Measurements from ENCODE around the gene PLPPR3. TPM values are rescaled to one million over a fixed set of nuclear protein-coding genes. Genes with fewer than 3 reads are reported as not detected.

Gene PLPPR3
- total RNA-seq, 1 experiment from 2014 or later, result 57.9 TPM

DNA sequence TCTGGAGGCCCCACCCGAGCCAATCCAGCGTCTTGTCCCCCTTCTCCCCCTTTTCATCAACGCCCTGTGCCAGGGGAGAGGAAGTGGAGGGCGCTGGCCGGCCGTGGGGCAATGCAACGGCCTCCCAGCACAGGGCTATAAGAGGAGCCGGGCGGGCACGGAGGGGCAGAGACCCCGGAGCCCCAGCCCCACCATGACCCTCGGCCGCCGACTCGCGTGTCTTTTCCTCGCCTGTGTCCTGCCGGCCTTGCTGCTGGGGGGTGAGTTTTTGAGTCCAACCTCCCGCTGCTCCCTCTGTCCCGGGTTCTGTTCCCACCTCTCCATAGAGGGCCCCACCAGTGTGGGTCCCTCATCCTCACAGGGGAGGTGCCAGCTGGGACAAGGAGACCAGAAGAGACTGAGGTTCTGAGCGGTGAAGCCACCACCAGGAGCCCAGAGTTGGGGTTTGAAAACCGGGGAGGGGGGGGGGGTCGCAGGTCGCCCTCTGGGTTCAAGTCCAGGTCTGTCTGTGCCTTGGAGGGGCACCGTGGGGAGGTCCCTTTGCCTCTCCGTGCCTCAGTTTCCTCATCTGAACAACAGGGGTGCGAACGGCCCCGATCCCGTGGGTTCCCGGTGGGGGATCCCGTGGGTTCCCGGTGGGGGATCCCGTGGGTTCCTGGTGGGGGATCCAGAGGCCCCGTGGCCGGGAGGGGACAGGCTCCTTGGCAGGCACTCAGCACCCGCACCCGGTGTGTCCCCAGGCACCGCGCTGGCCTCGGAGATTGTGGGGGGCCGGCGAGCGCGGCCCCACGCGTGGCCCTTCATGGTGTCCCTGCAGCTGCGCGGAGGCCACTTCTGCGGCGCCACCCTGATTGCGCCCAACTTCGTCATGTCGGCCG, 30.6 kb upstream of the PLPPR3 start, which contains the start of gene ELANE:
Gene ELANE (plus strand): TSS at position 168 of the 878 bp plus-strand sequence. CDS start 26 bp downstream, at position 194.
- no peaks in the 10 kb centered on the region for H3K4me1 ChIP-seq (ENCODE audit: insufficient read depth, low read length)
- TF ChIP-seq, protein P1, sequence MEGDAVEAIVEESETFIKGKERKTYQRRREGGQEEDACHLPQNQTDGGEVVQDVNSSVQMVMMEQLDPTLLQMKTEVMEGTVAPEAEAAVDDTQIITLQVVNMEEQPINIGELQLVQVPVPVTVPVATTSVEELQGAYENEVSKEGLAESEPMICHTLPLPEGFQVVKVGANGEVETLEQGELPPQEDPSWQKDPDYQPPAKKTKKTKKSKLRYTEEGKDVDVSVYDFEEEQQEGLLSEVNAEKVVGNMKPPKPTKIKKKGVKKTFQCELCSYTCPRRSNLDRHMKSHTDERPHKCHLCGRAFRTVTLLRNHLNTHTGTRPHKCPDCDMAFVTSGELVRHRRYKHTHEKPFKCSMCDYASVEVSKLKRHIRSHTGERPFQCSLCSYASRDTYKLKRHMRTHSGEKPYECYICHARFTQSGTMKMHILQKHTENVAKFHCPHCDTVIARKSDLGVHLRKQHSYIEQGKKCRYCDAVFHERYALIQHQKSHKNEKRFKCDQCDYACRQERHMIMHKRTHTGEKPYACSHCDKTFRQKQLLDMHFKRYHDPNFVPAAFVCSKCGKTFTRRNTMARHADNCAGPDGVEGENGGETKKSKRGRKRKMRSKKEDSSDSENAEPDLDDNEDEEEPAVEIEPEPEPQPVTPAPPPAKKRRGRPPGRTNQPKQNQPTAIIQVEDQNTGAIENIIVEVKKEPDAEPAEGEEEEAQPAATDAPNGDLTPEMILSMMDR (conservative IDR thresholded peaks at IDR 0.05), result no peak

More for the DNA sequence above, 30.6 kb upstream of the PLPPR3 start, which contains the start of gene ELANE:
- H2BK5ac ChIP-seq (ENCODE audit: insufficient read length, low read length), result no peak within 1 kb of the TSS
- no peak within 1 kb of the TSS for H4K91ac ChIP-seq (ENCODE audit: insufficient read length, low read depth, low read length)
- H3K23ac ChIP-seq (ENCODE audit: insufficient read length, low read depth, low read length), result no peak within 1 kb of the TSS
- no peak within 1 kb of the TSS for H3T11ph ChIP-seq (ENCODE audit: low read length)
- no peaks in the 10 kb centered on the region for H4K20me1 ChIP-seq (ENCODE audit: control insufficient read depth, insufficient read depth, insufficient read length)
- no peaks in the 10 kb centered on the region for H3K9me3 ChIP-seq (ENCODE audit: control insufficient read depth, low read depth, low read length)
- H3K23me2 ChIP-seq (ENCODE audit: insufficient read length, low read depth, low read length, poor library complexity, severe bottlenecking), result no peaks in the 10 kb centered on the region
- H2BK12ac ChIP-seq (ENCODE audit: insufficient read length, low read depth, low read length), result no peak within 1 kb of the TSS
- H3K36me3 Mint-ChIP-seq (ENCODE audit: insufficient read depth in 1 of 3, low read depth in 3 of 3), result no peaks in the 10 kb centered on the region
- no peaks in the 10 kb centered on the region for H3K27me3 ChIP-seq (ENCODE audit: insufficient read depth, low read length)
- H2AK5ac ChIP-seq (ENCODE audit: insufficient read length, low read length), result no peak within 1 kb of the TSS
- no peak within 1 kb of the TSS for H3K27ac ChIP-seq (ENCODE audit: insufficient read length, low read depth, low read length)
- no peak within 1 kb of the TSS for H3K27ac Mint-ChIP-seq
- H2BK20ac ChIP-seq (ENCODE audit: low read depth, low read length, poor library complexity, severe bottlenecking), result no peak within 1 kb of the TSS
- H3K79me1 ChIP-seq (ENCODE audit: insufficient read depth, low read depth, low read length, poor library complexity, severe bottlenecking), result no peaks in the 10 kb centered on the region
- no peak within 1 kb of the TSS for H3K4me2 ChIP-seq (ENCODE audit: insufficient read depth, insufficient read length, low read length)
- no peak within 1 kb of the TSS for H3K4ac ChIP-seq (ENCODE audit: low read depth, low read length)
- H3K27me3 Mint-ChIP-seq (ENCODE audit: low read depth), result peaks cover 17% of the 10 kb centered on the region
- no peak within 1 kb of the TSS; the same call in 1 of the 2 replicates for H2BK15ac ChIP-seq (ENCODE audit: low read depth, low read length)
- H4K8ac ChIP-seq (replicated peaks; ENCODE audit: insufficient read length, low read depth, low read length), result no peak within 1 kb of the TSS
- H3K4me3 Mint-ChIP-seq, result no peak within 1 kb of the TSS
- no peak within 1 kb of the TSS for H2BK120ac ChIP-seq (ENCODE audit: low read depth, low read length, poor library complexity, severe bottlenecking)
- H2AFZ ChIP-seq (ENCODE audit: low read length), result no peak within 1 kb of the TSS
- no CpG with 5 or more reads among the region's 55 CpGs for WGBS (ENCODE audit: extremely low coverage, insufficient read length, low lambda C conversion rate)
- no peak within 1 kb of the TSS for H4K5ac ChIP-seq (ENCODE audit: insufficient read length, low read depth, low read length)
- H3K4me1 Mint-ChIP-seq, result peaks cover 0 to under 1% of the 10 kb centered on the region in 2 experiments; a peak in 1 of 4 replicates
- H3K56ac ChIP-seq (ENCODE audit: insufficient read length, low read depth, low read length), result no peak within 1 kb of the TSS
- no peak for DNase-seq
- no peak within 1 kb of the TSS for H3K18ac ChIP-seq (ENCODE audit: insufficient read length, low read depth, low read length)
- H3K9me3 Mint-ChIP-seq, result no peaks in the 10 kb centered on the region; a peak in 1 of 5 replicates
- no peaks in the 10 kb centered on the region for H3K79me2 ChIP-seq (ENCODE audit: insufficient read depth, low read length)
- no peak within 1 kb of the TSS for H3K14ac ChIP-seq (ENCODE audit: insufficient read depth, low read length)
- H3K9ac ChIP-seq (ENCODE audit: extremely low read depth, insufficient read length, low read length), result no peak within 1 kb of the TSS

Data from H9 (cell line).